HCT116 (cell line): Measurements from ENCODE around the gene ROCK2. TPM values are rescaled to one million over a fixed set of nuclear protein-coding genes. Genes with fewer than 3 reads are reported as not detected.

ENCODE experiments used
- ATAC-seq: fragments of 200-7000 bp; cut with Tn5 transposase; 2 replicates; pipeline ENCODE4 v1.9.1; 2020; ENCODE audit warnings: mild to moderate bottlenecking, moderate library complexity
- BruUV-seq: library from RNA; stranded (reverse); fragments of 400-500 nt; replicated peaks from 2 replicates; lab custom pipeline; 2021; lab: Mats Ljungman, UMichigan
- CTCF ChIA-PET: fragments of 300-600 bp; sonication (Branson Sonifier 250); formaldehyde crosslinking; loops from one replicate; lab custom pipeline; 2021; ENCODE audit warnings: antibody characterized with exemption; lab: Charles Lee
- POLR2A ChIA-PET: fragments of 300-600, 350-600 bp; sonication (Branson Sonifier 250); formaldehyde crosslinking; loops from one replicate; lab custom pipeline; 2021; ENCODE audit warnings: antibody characterized with exemption; lab: Charles Lee
- RAD21 ChIA-PET, 2 experiments: fragments of 300-600 bp; sonication (Branson Sonifier 250); formaldehyde crosslinking; loops; one replicate each; lab custom pipeline; 2023; ENCODE audit warnings: low total read pairs in 2 of 2; ENCODE audit not compliant: uncharacterized antibody in 2 of 2, unreplicated experiment in 2 of 2, low non-redundant PET in 1 of 2; lab: Charles Lee
- DNase-seq: peaks from one replicate; pipeline ENCODE4 v3.0.0-alpha.2; 2010; ENCODE audit warnings: low read depth, low spot score
- H2AFZ ChIP-seq: fragments of 200-600 bp; shearing (Covaris generic), sonication (generic); 2 replicates; pipeline ENCODE4 v1.6.1; 2017; ENCODE audit warnings: low read depth, mixed run types, mixed read lengths, antibody characterized with exemption, low read length; ENCODE audit not compliant: poor library complexity, severe bottlenecking
- H3K27ac ChIP-seq: 2 replicates; pipeline ENCODE4 v1.5.1; 2012; ENCODE audit warnings: low read depth, low read length
- H3K27me3 ChIP-seq: fragments of 200-600 bp; sonication (generic); 2 replicates; pipeline ENCODE4 v1.6.1; 2016; ENCODE audit warnings: mixed run types, low read length, mixed read lengths; ENCODE audit not compliant: insufficient read depth
- H3K36me3 ChIP-seq, 2 experiments: fragments of 200-500 bp in 1 of 2; fragments of 200-600 bp in 1 of 2; sonication (Bioruptor generic) in 1 of 2; sonication (generic) in 1 of 2; 2 replicates each; pipeline versions ENCODE4 v1.5.1 to v1.6.1; 2014 to 2016; ENCODE audit warnings: low read length in 2 of 2, inconsistent platforms in 1 of 2, mixed read lengths in 1 of 2, mixed run types in 1 of 2; ENCODE audit not compliant: insufficient read depth in 2 of 2, control insufficient read depth in 1 of 2
- H3K4me1 ChIP-seq, 2 experiments: fragments of 200-600 bp in 1 of 2; sonication (generic) in 1 of 2; 2 replicates each; pipeline versions ENCODE4 v1.5.1 to v1.6.1; 2012 to 2017; ENCODE audit warnings: low read length in 2 of 2, inconsistent platforms in 1 of 2, mild to moderate bottlenecking in 1 of 2, mixed read lengths in 1 of 2, mixed run types in 1 of 2, moderate library complexity in 1 of 2; ENCODE audit not compliant: insufficient read depth in 2 of 2, control insufficient read depth in 1 of 2
- H3K4me2 ChIP-seq: fragments of 200-600 bp; sonication (generic); 2 replicates; pipeline ENCODE4 v1.6.1; 2017; ENCODE audit warnings: mixed run types, low read length, mixed read lengths
- H3K4me3 ChIP-seq, 2 experiments: fragments of 200-600 bp in 1 of 2; sonication (generic) in 1 of 2; replicated peaks in 1 of 2; 2 replicates each; pipeline ENCODE4 v1.5.1; 2011 to 2016; ENCODE audit warnings: low read length in 2 of 2, control low read depth in 1 of 2, low read depth in 1 of 2, mild to moderate bottlenecking in 1 of 2, mixed read lengths in 1 of 2, mixed run types in 1 of 2
- H3K79me2 ChIP-seq: fragments of 200-600 bp; sonication (generic); 2 replicates; pipeline ENCODE4 v1.6.1; 2017; ENCODE audit warnings: mild to moderate bottlenecking, mixed run types, low read length, moderate library complexity, mixed read lengths; ENCODE audit not compliant: insufficient read depth
- H3K9ac ChIP-seq: fragments of 200-600 bp; sonication (generic); 2 replicates; pipeline ENCODE4 v1.6.1; 2016; ENCODE audit warnings: low read length, mixed read lengths
- H3K9me2 ChIP-seq: fragments of 200-600 bp; sonication (generic), shearing (Covaris generic); 2 replicates; pipeline ENCODE4 v1.6.1; 2017; ENCODE audit warnings: mixed run types, mild to moderate bottlenecking, moderate library complexity; ENCODE audit not compliant: insufficient read depth
- H3K9me3 ChIP-seq, 2 experiments: fragments of 200-500 bp in 1 of 2; fragments of 200-600 bp in 1 of 2; sonication (Bioruptor generic) in 1 of 2; sonication (generic) in 1 of 2; 2 replicates each; pipeline ENCODE4 v1.6.1; 2014 to 2017; ENCODE audit warnings: low read length in 2 of 2, mixed read lengths in 2 of 2, inconsistent platforms in 1 of 2, low read depth in 1 of 2, mild to moderate bottlenecking in 1 of 2, mixed run types in 1 of 2, moderate library complexity in 1 of 2; ENCODE audit not compliant: control insufficient read depth in 1 of 2, insufficient read depth in 1 of 2
- H4K20me1 ChIP-seq: fragments of 200-600 bp; sonication (generic), shearing (Covaris generic); 2 replicates; pipeline ENCODE4 v1.6.1; 2017; ENCODE audit warnings: mixed run types, mild to moderate bottlenecking, moderate library complexity; ENCODE audit not compliant: insufficient read depth
- CBX3 ChIP-seq: IDR thresholded peaks from 2 replicates; pipeline ENCODE4 v1.6.1; 2012; ENCODE audit warnings: low read depth
- CTCF ChIP-seq, 3 experiments: fragments of 200-600 bp in 1 of 3; sonication (generic) in 1 of 3; IDR thresholded peaks in 2 of 3; conservative IDR thresholded peaks in 1 of 3; 2 replicates each; pipeline ENCODE4 v1.5.1; 2012 to 2017; ENCODE audit warnings: low read depth in 2 of 3, low read length in 2 of 3, antibody characterized with exemption in 1 of 3, borderline replicate concordance in 1 of 3, control low read depth in 1 of 3, mild to moderate bottlenecking in 1 of 3, mixed read lengths in 1 of 3, mixed run types in 1 of 3, moderate library complexity in 1 of 3; ENCODE audit not compliant: insufficient read depth in 1 of 3
- EGR1 ChIP-seq: IDR thresholded peaks from 2 replicates; pipeline ENCODE4 v1.6.1; 2012; ENCODE audit warnings: low read depth
- ELF1 ChIP-seq: IDR thresholded peaks from 2 replicates; pipeline ENCODE4 v1.6.1; 2012; ENCODE audit warnings: low read depth, borderline replicate concordance
- EZH2phosphoT487 ChIP-seq: fragments of 200-600 bp; IDR thresholded peaks from 2 replicates; pipeline ENCODE4 v1.6.1; 2018; ENCODE audit warnings: antibody characterized with exemption, borderline replicate concordance
- FOSL1 ChIP-seq: IDR thresholded peaks from 2 replicates; pipeline ENCODE4 v1.6.1; 2012; ENCODE audit warnings: low read depth
- JUND ChIP-seq: IDR thresholded peaks from 2 replicates; pipeline ENCODE4 v1.6.1; 2012
- MAX ChIP-seq: IDR thresholded peaks from 2 replicates; pipeline ENCODE4 v1.6.1; 2012
- POLR2A ChIP-seq: IDR thresholded peaks from 2 replicates; pipeline ENCODE4 v1.7.0; 2011; ENCODE audit warnings: borderline replicate concordance; ENCODE audit not compliant: insufficient read depth, insufficient read length; ENCODE audit errors: extremely low read depth
- POLR2AphosphoS5 ChIP-seq: IDR thresholded peaks from 2 replicates; pipeline ENCODE4 v1.6.1; 2011; ENCODE audit warnings: mild to moderate bottlenecking, low read depth, low read length, moderate library complexity
- RAD21 ChIP-seq: IDR thresholded peaks from 2 replicates; pipeline ENCODE4 v1.6.1; 2012; ENCODE audit warnings: low read depth, mild to moderate bottlenecking
- REST ChIP-seq: IDR thresholded peaks from 2 replicates; pipeline ENCODE4 v1.6.1; 2012; ENCODE audit warnings: low read depth
- SP1 ChIP-seq: IDR thresholded peaks from 2 replicates; pipeline ENCODE4 v1.6.1; 2012; ENCODE audit warnings: low read depth
- TCF7L2 ChIP-seq: IDR thresholded peaks from 2 replicates; pipeline ENCODE4 v1.7.0; 2011; ENCODE audit warnings: borderline replicate concordance, inconsistent platforms; ENCODE audit not compliant: insufficient read depth, insufficient read length; ENCODE audit errors: extremely low read depth
- YY1 ChIP-seq: IDR thresholded peaks from 2 replicates; pipeline ENCODE4 v1.6.1; 2011; ENCODE audit warnings: low read length, low read depth, moderate library complexity, mild to moderate bottlenecking; ENCODE audit not compliant: insufficient replicate concordance; ENCODE audit errors: extremely low read depth
- ZFX ChIP-seq: fragments of 450-650 bp; IDR thresholded peaks from 2 replicates; pipeline ENCODE4 v1.6.1; 2017
- ZNF274 ChIP-seq: fragments of 200-500 bp; sonication (Bioruptor generic); IDR thresholded peaks from 2 replicates; pipeline ENCODE4 v1.6.1; 2014; ENCODE audit warnings: mild to moderate bottlenecking, low read depth, low read length, inconsistent platforms
- intact Hi-C: fragments of 100-400 bp; cut with micrococcal nuclease; formaldehyde crosslinking; loops from 2 replicates; pipeline ENCODE4 v1.10.0; 2022
- total RNA-seq: library from RNA; stranded (reverse); gene quantifications from one replicate; pipeline ENCODE4 v1.2.1, GENCODE V29; 2021; ENCODE audit not compliant: unreplicated experiment
- TF ChIP-seq, protein P1 (sequence below): IDR thresholded peaks from 2 replicates; pipeline ENCODE4 v1.6.1; 2012

The ROCK2 gene
- total RNA-seq, 1 experiment from 2014 or later = 48.0 TPM

DNA sequence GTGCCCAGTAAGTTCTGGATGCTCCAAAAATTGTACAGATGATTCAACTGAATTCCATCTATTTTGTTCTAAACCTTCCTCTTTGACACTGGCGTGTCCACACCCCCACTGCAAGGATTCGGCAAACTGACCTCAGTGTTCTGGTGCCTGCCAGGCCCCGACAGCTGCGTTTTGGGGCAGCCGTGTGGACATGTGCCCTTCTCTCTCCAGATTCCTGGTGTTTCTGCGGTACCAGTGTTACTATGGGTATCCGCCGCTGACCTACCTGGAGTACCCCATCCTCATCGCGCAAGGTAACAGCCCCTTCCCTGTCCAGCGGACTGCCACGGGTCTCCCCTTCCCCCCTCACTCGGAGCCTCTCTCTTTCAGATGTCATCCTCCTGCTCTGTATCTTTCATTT, 184.2 kb downstream of the ROCK2 start (continued):
- TF ChIP-seq EGR1 = no peak
- no peak for TF ChIP-seq POLR2AphosphoS5
- no peak for TF ChIP-seq FOSL1
- no peak for TF ChIP-seq ZFX
- TF ChIP-seq JUND = no peak
- no peak for TF ChIP-seq REST
- no peak for TF ChIP-seq ELF1
- TF ChIP-seq YY1 = no peak
- TF ChIP-seq EZH2phosphoT487 = no peak

GRCh38 chr2:11159574-11160170, 184.8 kb downstream of the ROCK2 start:
- H2AFZ ChIP-seq = no peak overlapping the region
- H3K27me3 ChIP-seq = no peaks in the 10 kb centered on the region
- no peaks in the 10 kb centered on the region for H3K36me3 ChIP-seq
- ChIA-PET CTCF (no interaction called here), POLR2A (no interaction called here), RAD21 (no interaction called here)
- H3K9me2 ChIP-seq = no peaks in the 10 kb centered on the region
- no peaks in the 10 kb centered on the region for H3K79me2 ChIP-seq
- no peak for DNase-seq
- H3K4me1 ChIP-seq = peaks cover under 1 to 10% of the 10 kb centered on the region in 2 experiments; a peak in 3 of 4 replicates
- intact Hi-C loops = no loop called here
- no peak overlapping the region for H3K4me3 ChIP-seq
- no peaks in the 10 kb centered on the region for H3K9me3 ChIP-seq
- no peak overlapping the region for H3K4me2 ChIP-seq
- no peak for ATAC-seq
- H3K27ac ChIP-seq = no peak overlapping the region; the same call in 1 of the 2 replicates
- H4K20me1 ChIP-seq = no peaks in the 10 kb centered on the region
- BruUV-seq = no TSS peak
- no peak overlapping the region for H3K9ac ChIP-seq
- TF ChIP-seq SP1 (no peak), CBX3 (no peak), MAX (no peak), ZNF274 (no peak), POLR2A (no peak), RAD21 (no peak), FOSL1 (no peak), CTCF (IDR thresholded peaks at IDR 0.05 in 2 of 3, conservative IDR thresholded peaks at IDR 0.05 in 1 of 3; ENCODE audit: borderline replicate concordance in 1 of 3, insufficient read depth in 1 of 3, low read depth in 2 of 3, low read length in 2 of 3) (no peak), TCF7L2 (no peak), ZFX (no peak)
- TF ChIP-seq, protein P1, sequence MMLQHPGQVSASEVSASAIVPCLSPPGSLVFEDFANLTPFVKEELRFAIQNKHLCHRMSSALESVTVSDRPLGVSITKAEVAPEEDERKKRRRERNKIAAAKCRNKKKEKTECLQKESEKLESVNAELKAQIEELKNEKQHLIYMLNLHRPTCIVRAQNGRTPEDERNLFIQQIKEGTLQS = no peak
